Smooth muscle cell (in vitro differentiated cells): ENCODE results near the gene MAML2. TPM values are rescaled to one million over a fixed set of nuclear protein-coding genes. Genes with fewer than 3 reads are reported as not detected.

Experiments used
- DNase-seq: peaks from one replicate; lab custom pipeline; 2025; ENCODE audit not compliant: unreplicated experiment; lab: John Stamatoyannopoulos, UW
- H2AFZ ChIP-seq: fragments of 200-600 bp; sonication (generic); 2 replicates; pipeline ENCODE4 v1.6.0; 2016; ENCODE audit warnings: antibody characterized with exemption, low read depth, mild to moderate bottlenecking
- H3F3A ChIP-seq: fragments of 200-600 bp; sonication (generic); 2 replicates; pipeline ENCODE4 v1.6.0; 2017; ENCODE audit warnings: antibody characterized with exemption, low read depth
- H3K27ac ChIP-seq: fragments of 200-600 bp; sonication (generic); 2 replicates; pipeline ENCODE4 v1.5.1; 2016; ENCODE audit warnings: low read depth, mild to moderate bottlenecking
- H3K27me3 ChIP-seq: fragments of 200-600 bp; sonication (generic); 2 replicates; pipeline ENCODE4 v1.6.1; 2016; ENCODE audit warnings: low read depth, mild to moderate bottlenecking
- H3K36me3 ChIP-seq: fragments of 200-600 bp; sonication (generic); 2 replicates; pipeline ENCODE4 v1.5.1; 2016; ENCODE audit warnings: low read depth
- H3K4me1 ChIP-seq: fragments of 200-600 bp; sonication (generic); 2 replicates; pipeline ENCODE4 v1.5.1; 2016; ENCODE audit warnings: low read depth
- H3K4me2 ChIP-seq: fragments of 200-600 bp; sonication (generic); 2 replicates; pipeline ENCODE4 v1.6.0; 2016; ENCODE audit warnings: mild to moderate bottlenecking
- H3K4me3 ChIP-seq: fragments of 200-600 bp; sonication (generic); 2 replicates; pipeline ENCODE4 v1.5.1; 2016; ENCODE audit warnings: mild to moderate bottlenecking
- H3K79me2 ChIP-seq: fragments of 200-600 bp; sonication (generic); 2 replicates; pipeline ENCODE4 v1.6.0; 2016; ENCODE audit warnings: low read depth, mild to moderate bottlenecking
- H3K9ac ChIP-seq: fragments of 200-600 bp; sonication (generic); 2 replicates; pipeline ENCODE4 v1.6.0; 2016; ENCODE audit warnings: low read depth
- H3K9me3 ChIP-seq: fragments of 200-600 bp; sonication (generic); replicated peaks from 2 replicates; pipeline ENCODE4 v1.5.1; 2016; ENCODE audit warnings: low read depth
- H4K20me1 ChIP-seq: fragments of 200-600 bp; sonication (generic); 2 replicates; pipeline ENCODE4 v1.6.0; 2016; ENCODE audit warnings: low read depth
- CTCF ChIP-seq: fragments of 200-600 bp; sonication (generic); IDR thresholded peaks from 2 replicates; pipeline ENCODE4 v1.5.1; 2017; ENCODE audit warnings: borderline replicate concordance, mild to moderate bottlenecking, antibody characterized with exemption; ENCODE audit not compliant: insufficient read depth, poor library complexity, severe bottlenecking
- WGBS: methylation state at CpG from one replicate; pipeline ENCODE4 v1.1.7; 2016; ENCODE audit warnings: low lambda C conversion rate; 5-methylcytosine and 5-hydroxymethylcytosine counted together
- polyA plus RNA-seq: library from polyadenylated mRNA; unstranded; fragments of >200 nt; fragmentation: Nextera tagmentation; extraction: Ambion mirVana; gene quantifications from 2 replicates; pipeline ENCODE4 v1.2.1, GENCODE V29; 2016
- total RNA-seq: library from RNA; depleted of rRNA; stranded (reverse); fragments of >200 nt; gene quantifications from 2 replicates; pipeline ENCODE4 v1.2.3, GENCODE V29; 2014

MAML2 gene
- total and polyA plus RNA-seq, 2 experiments from 2014 or later: 8.7 to 52.4 TPM

- 56% methylated on average over 2 of the region's 2 CpGs for WGBS
- Histone ChIP-seq H3K4me1 (peaks cover 60% of the 10 kb centered on the region), H3K9ac (peak overlapping the region; percentile 56), H3K4me3 (no peak overlapping the region), H4K20me1 (no peaks in the 10 kb centered on the region), H3K4me2 (peak overlapping the region; percentile 66), H3K36me3 (no peaks in the 10 kb centered on the region), H3K27me3 (no peaks in the 10 kb centered on the region), H2AFZ (no peak overlapping the region), H3K79me2 (peaks cover 62% of the 10 kb centered on the region), H3K9me3 (no peaks in the 10 kb centered on the region), H3F3A (peaks cover 61% of the 10 kb centered on the region), H3K27ac (peak overlapping the region; percentile 91)
- TF ChIP-seq CTCF: no peak
- no peak for DNase-seq
Observed at GRCh38 chr11:96211436-96211835, 131.6 kb downstream of the MAML2 start.

- Histone ChIP-seq H3K27ac (peak overlapping the region; percentile 77), H3K4me3 (no peak overlapping the region), H3K79me2 (peaks cover 69% of the 10 kb centered on the region), H3K4me1 (peaks cover 40% of the 10 kb centered on the region), H3K9ac (peak overlapping the region; percentile 7), H3K9me3 (no peaks in the 10 kb centered on the region), H2AFZ (no peak overlapping the region), H3K36me3 (no peaks in the 10 kb centered on the region), H4K20me1 (no peaks in the 10 kb centered on the region), H3F3A (peaks cover 49% of the 10 kb centered on the region), H3K27me3 (no peaks in the 10 kb centered on the region), H3K4me2 (peak overlapping the region; percentile 66)
- 17% methylated on average over 5 of the region's 5 CpGs for WGBS
- no peak for DNase-seq
- TF ChIP-seq CTCF: no peak
Observed at GRCh38 chr11:96207459-96208449, 135.2 kb downstream of the MAML2 start.

- Histone ChIP-seq H4K20me1 (no peaks in the 10 kb centered on the region), H2AFZ (no peak overlapping the region), H3K36me3 (no peaks in the 10 kb centered on the region), H3K4me3 (no peak overlapping the region), H3K4me2 (peak overlapping the region; percentile 66), H3K79me2 (peaks cover 66% of the 10 kb centered on the region), H3K9ac (no peak overlapping the region), H3K9me3 (no peaks in the 10 kb centered on the region), H3K27me3 (no peaks in the 10 kb centered on the region), H3F3A (peaks cover 44% of the 10 kb centered on the region), H3K27ac (peak overlapping the region; percentile 77), H3K4me1 (peaks cover 34% of the 10 kb centered on the region)
- 88% methylated on average over 2 of the region's 2 CpGs for WGBS
- no peak for DNase-seq
- no peak for TF ChIP-seq CTCF
Observed at GRCh38 chr11:96206955-96207354, 136.0 kb downstream of the MAML2 start.
